Type B pancreatic cell (in vitro differentiated cells): ENCODE results near the gene BUD23. TPM values are rescaled to one million over a fixed set of nuclear protein-coding genes. Genes with fewer than 3 reads are reported as not detected.
"Not testable (repeated sequence)": the region's sequence is repeated elsewhere in the genome, so short reads cannot be mapped to it uniquely, and the experiment has no call there.

Experiments
- DNase-seq: peaks from one replicate; pipeline ENCODE4 v3.0.0; 2021; ENCODE audit warnings: mixed read lengths; ENCODE audit not compliant: unreplicated experiment; ENCODE audit errors: extremely low spot score
- H3K27ac Mint-ChIP-seq: 2 replicates; pipeline ENCODE4 v1.8.0; 2021; ENCODE audit warnings: mild to moderate bottlenecking, mixed read lengths
- H3K27me3 Mint-ChIP-seq: 2 replicates; pipeline ENCODE4 v1.8.0; 2021; ENCODE audit warnings: mixed read lengths
- H3K36me3 Mint-ChIP-seq: 2 replicates; pipeline ENCODE4 v1.8.0; 2021; ENCODE audit warnings: mixed read lengths
- H3K4me1 Mint-ChIP-seq: one replicate; pipeline ENCODE4 v1.8.0; 2021; ENCODE audit warnings: mixed read lengths; ENCODE audit not compliant: unreplicated experiment
- H3K4me3 Mint-ChIP-seq: 2 replicates; pipeline ENCODE4 v1.8.0; 2021; ENCODE audit warnings: mild to moderate bottlenecking, mixed read lengths
- H3K9me3 Mint-ChIP-seq: 2 replicates; pipeline ENCODE4 v1.8.0; 2021; ENCODE audit warnings: mixed read lengths
- CTCF ChIP-seq: fragments of 200-600 bp; sonication (generic); conservative IDR thresholded peaks from 2 replicates; pipeline ENCODE4 v1.5.0; 2021; ENCODE audit warnings: antibody characterized with exemption, mild to moderate bottlenecking
- total RNA-seq: library from RNA; stranded (reverse); gene quantifications from 2 replicates; pipeline ENCODE4 v1.2.1, GENCODE V29; 2021; ENCODE audit warnings: low replicate concordance

The BUD23 gene
- total RNA-seq, 1 donor from 2014 or later, result 68.4 TPM

GRCh38 chr7:73721377-73721817 lies 38.0 kb downstream of the BUD23 start:
- H3K4me1 Mint-ChIP-seq, result peaks cover 8% of the 10 kb centered on the region
- no peaks in the 10 kb centered on the region for H3K36me3 Mint-ChIP-seq
- H3K4me3 Mint-ChIP-seq, result peak overlapping the region; percentile 82

GRCh38 chr7:73722182-73722581 lies 38.8 kb downstream of the BUD23 start:
- not testable (repeated sequence) for H3K27ac Mint-ChIP-seq, H3K9me3 Mint-ChIP-seq, DNase-seq, H3K4me1 Mint-ChIP-seq, H3K4me3 Mint-ChIP-seq, H3K36me3 Mint-ChIP-seq, H3K27me3 Mint-ChIP-seq

More at GRCh38 chr7:73721377-73721817, 38.0 kb downstream of the BUD23 start:
- H3K9me3 Mint-ChIP-seq, result no peaks in the 10 kb centered on the region
- no peak overlapping the region for H3K27ac Mint-ChIP-seq
- peaks cover 5% of the 10 kb centered on the region for H3K27me3 Mint-ChIP-seq
- no peak for TF ChIP-seq CTCF
- no peak for DNase-seq

GRCh38 chr7:73722785-73723184 lies 39.4 kb downstream of the BUD23 start:
- H3K9me3 Mint-ChIP-seq, result no peaks in the 10 kb centered on the region
- TF ChIP-seq CTCF, result no peak
- H3K27ac Mint-ChIP-seq, result no peak overlapping the region
- H3K4me1 Mint-ChIP-seq, result peaks cover 4% of the 10 kb centered on the region
- H3K27me3 Mint-ChIP-seq, result peaks cover 5% of the 10 kb centered on the region
- no peak overlapping the region for H3K4me3 Mint-ChIP-seq
- no peaks in the 10 kb centered on the region for H3K36me3 Mint-ChIP-seq
- DNase-seq, result no peak

GRCh38 chr7:73723813-73724212 lies 40.4 kb downstream of the BUD23 start:
- DNase-seq, result no peak
- no peak for TF ChIP-seq CTCF
- no peaks in the 10 kb centered on the region for H3K4me1 Mint-ChIP-seq
- no peaks in the 10 kb centered on the region for H3K36me3 Mint-ChIP-seq
- no peak overlapping the region for H3K4me3 Mint-ChIP-seq
- H3K9me3 Mint-ChIP-seq, result no peaks in the 10 kb centered on the region
- H3K27ac Mint-ChIP-seq, result no peak overlapping the region
- H3K27me3 Mint-ChIP-seq, result peaks cover 8% of the 10 kb centered on the region

- H3K9me3 Mint-ChIP-seq, result no peaks in the 10 kb centered on the region
- H3K36me3 Mint-ChIP-seq, result no peaks in the 10 kb centered on the region
- H3K4me3 Mint-ChIP-seq, result no peak overlapping the region
- DNase-seq, result no peak
- peaks cover 5% of the 10 kb centered on the region for H3K4me1 Mint-ChIP-seq
- H3K27ac Mint-ChIP-seq, result no peak overlapping the region
- TF ChIP-seq CTCF, result no peak
- peaks cover 3% of the 10 kb centered on the region for H3K27me3 Mint-ChIP-seq
Observed at GRCh38 chr7:73726083-73726466, 42.7 kb downstream of the BUD23 start.

GRCh38 chr7:73727952-73728351 lies 44.6 kb downstream of the BUD23 start:
- peaks cover 5% of the 10 kb centered on the region for H3K4me1 Mint-ChIP-seq
- H3K27me3 Mint-ChIP-seq, result peaks cover 3% of the 10 kb centered on the region
- no peaks in the 10 kb centered on the region for H3K9me3 Mint-ChIP-seq
- no peak for DNase-seq
- H3K4me3 Mint-ChIP-seq, result no peak overlapping the region
- TF ChIP-seq CTCF, result no peak
- H3K27ac Mint-ChIP-seq, result peak overlapping the region; percentile 30
- H3K36me3 Mint-ChIP-seq, result no peaks in the 10 kb centered on the region
